H1 (cell line): ENCODE results near the gene ESCO1. TPM values are rescaled to one million over a fixed set of nuclear protein-coding genes. Genes with fewer than 3 reads are reported as not detected.

ENCODE experiments used
- CTCF ChIA-PET: fragments of 300-600 bp; sonication (Branson Sonifier 250); formaldehyde crosslinking; loops from one replicate; lab custom pipeline; 2021; ENCODE audit not compliant: partially characterized antibody; lab: Charles Lee
- POLR2A ChIA-PET: fragments of 300-600 bp; sonication (Branson Sonifier 250); formaldehyde crosslinking; loops from one replicate; lab custom pipeline; 2021; ENCODE audit warnings: inconsistent platforms; ENCODE audit not compliant: partially characterized antibody; lab: Charles Lee
- DNase-seq, 2 experiments: peaks; one replicate each; pipeline versions ENCODE4 v3.0.0 to v3.0.0-alpha.2; 2010 to 2022; ENCODE audit warnings: low spot score in 2 of 2, low read depth in 1 of 2, mixed read lengths in 1 of 2
- FAIRE-seq: peaks from 2 replicates; lab custom pipeline; 2011; peaks lifted over from hg19 to GRCh38; lab: Jason Lieb, UNC
- H2AFZ ChIP-seq: 2 replicates; pipeline ENCODE4 v1.8.1; 2012; ENCODE audit warnings: low read length, inconsistent platforms
- H2AK5ac ChIP-seq: 2 replicates; pipeline ENCODE4 v1.6.1; 2013; ENCODE audit warnings: low read depth, low read length
- H2BK120ac ChIP-seq: replicated peaks from 2 replicates; pipeline ENCODE3; 2013; ENCODE audit warnings: low read depth, low read length, inconsistent platforms
- H2BK12ac ChIP-seq: 2 replicates; pipeline ENCODE4 v1.6.1; 2013; ENCODE audit warnings: low read depth, low read length
- H2BK15ac ChIP-seq: 2 replicates; pipeline ENCODE4 v1.6.1; 2013; ENCODE audit warnings: low read length
- H2BK20ac ChIP-seq: 2 replicates; pipeline ENCODE4 v1.6.1; 2013; ENCODE audit warnings: low read length
- H2BK5ac ChIP-seq: 2 replicates; pipeline ENCODE4 v1.6.1; 2013; ENCODE audit warnings: low read depth, low read length
- H3K14ac ChIP-seq: 2 replicates; pipeline ENCODE4 v1.6.1; 2013; ENCODE audit warnings: inconsistent platforms; ENCODE audit not compliant: insufficient read length
- H3K18ac ChIP-seq: 2 replicates; pipeline ENCODE4 v1.6.1; 2013; ENCODE audit warnings: low read length; ENCODE audit errors: extremely low read depth
- H3K23ac ChIP-seq: 2 replicates; pipeline ENCODE4 v1.6.1; 2013; ENCODE audit warnings: inconsistent platforms; ENCODE audit not compliant: insufficient read length
- H3K23me2 ChIP-seq: 2 replicates; pipeline ENCODE4 v1.6.1; 2013; ENCODE audit warnings: low read depth, low read length
- H3K27ac ChIP-seq: 2 replicates; pipeline ENCODE4 v1.6.1; 2011; ENCODE audit warnings: low read depth, low read length, inconsistent platforms
- H3K27me3 ChIP-seq, 4 experiments: replicated peaks in 1 of 4; 1 replicate in 1 of 4; 2 replicates in 3 of 4; pipeline versions ENCODE4 v1.6.1 to v1.8.1; 2011 to 2013; ENCODE audit warnings: low read length in 3 of 4, mild to moderate bottlenecking in 3 of 4, inconsistent platforms in 2 of 4, mixed read lengths in 2 of 4, moderate library complexity in 1 of 4; ENCODE audit not compliant: control insufficient read depth in 3 of 4, insufficient read depth in 3 of 4; ENCODE audit errors: extremely low read depth in 1 of 4
- H3K36me3 ChIP-seq, 4 experiments: 2 replicates each; pipeline versions ENCODE4 v1.6.1 to v1.8.1; 2011 to 2013; ENCODE audit warnings: mild to moderate bottlenecking in 4 of 4, low read length in 3 of 4, moderate library complexity in 2 of 4, control low read depth in 1 of 4, inconsistent platforms in 1 of 4; ENCODE audit not compliant: insufficient read depth in 4 of 4, control insufficient read depth in 2 of 4
- H3K4ac ChIP-seq: replicated peaks from 2 replicates; pipeline ENCODE3; 2013; ENCODE audit warnings: low read length, low read depth, mixed read lengths, inconsistent platforms; ENCODE audit not compliant: insufficient read length
- H3K4me1 ChIP-seq, 4 experiments: replicated peaks in 1 of 4; 1 replicate in 1 of 4; 2 replicates in 3 of 4; pipeline versions ENCODE4 v1.6.1 to v1.8.1; 2011 to 2013; ENCODE audit warnings: low read length in 3 of 4, inconsistent platforms in 2 of 4, mixed read lengths in 1 of 4; ENCODE audit not compliant: insufficient read depth in 4 of 4, control insufficient read depth in 3 of 4
- H3K4me2 ChIP-seq, 2 experiments: 2 replicates each; pipeline versions ENCODE4 v1.6.1 to v1.8.1; 2011 to 2013; ENCODE audit warnings: low read depth in 2 of 2, low read length in 2 of 2, control low read depth in 1 of 2, inconsistent platforms in 1 of 2, mild to moderate bottlenecking in 1 of 2; ENCODE audit not compliant: insufficient read depth in 1 of 2
- H3K4me3 ChIP-seq, 4 experiments: fragments of 200-600, 300-600 bp in 1 of 4; sonication (generic), shearing (Covaris generic), sonication (Bioruptor Twin) in 1 of 4; 2 replicates each; pipeline versions ENCODE4 v1.5.1 to v1.8.1; 2011 to 2016; ENCODE audit warnings: low read length in 4 of 4, low read depth in 3 of 4, control low read depth in 2 of 4, inconsistent platforms in 2 of 4, mild to moderate bottlenecking in 2 of 4, mixed read lengths in 1 of 4, moderate library complexity in 1 of 4; ENCODE audit not compliant: insufficient read depth in 2 of 4; ENCODE audit errors: extremely low read depth in 1 of 4
- H3K56ac ChIP-seq: replicated peaks from 2 replicates; pipeline ENCODE3; 2013; ENCODE audit warnings: low read depth, mild to moderate bottlenecking, mixed read lengths, low read length, inconsistent platforms; ENCODE audit not compliant: insufficient read length
- H3K79me1 ChIP-seq: 2 replicates; pipeline ENCODE4 v1.6.1; 2013; ENCODE audit warnings: low read depth, low read length, control low read depth
- H3K79me2 ChIP-seq, 2 experiments: 2 replicates each; pipeline versions ENCODE4 v1.6.1 to v1.8.1; 2012 to 2013; ENCODE audit warnings: low read length in 2 of 2, mild to moderate bottlenecking in 2 of 2, inconsistent platforms in 1 of 2; ENCODE audit not compliant: insufficient read depth in 2 of 2, control insufficient read depth in 1 of 2
- H3K9ac ChIP-seq, 4 experiments: replicated peaks in 1 of 4; 1 replicate in 1 of 4; 2 replicates in 3 of 4; pipeline versions ENCODE4 v1.6.1 to v1.8.1; 2011 to 2013; ENCODE audit warnings: low read depth in 3 of 4, low read length in 3 of 4, control low read depth in 2 of 4, mild to moderate bottlenecking in 2 of 4, moderate library complexity in 2 of 4, inconsistent platforms in 1 of 4; ENCODE audit errors: extremely low read depth in 1 of 4
- H3K9me3 ChIP-seq, 2 experiments: 2 replicates each; pipeline versions ENCODE4 v1.6.1 to v1.8.1; 2012 to 2013; ENCODE audit warnings: mild to moderate bottlenecking in 2 of 2, moderate library complexity in 2 of 2, control low read depth in 1 of 2, inconsistent platforms in 1 of 2, low read depth in 1 of 2, low read length in 1 of 2, mixed read lengths in 1 of 2; ENCODE audit not compliant: insufficient read depth in 2 of 2
- H4K20me1 ChIP-seq, 2 experiments: replicated peaks in 1 of 2; 2 replicates each; pipeline versions ENCODE3 to v1.8.1; 2011 to 2013; ENCODE audit warnings: inconsistent platforms in 2 of 2, low read length in 2 of 2, mild to moderate bottlenecking in 1 of 2; ENCODE audit not compliant: insufficient read depth in 2 of 2, control insufficient read depth in 1 of 2
- H4K5ac ChIP-seq: 2 replicates; pipeline ENCODE4 v1.6.1; 2013; ENCODE audit warnings: low read length, low read depth, mixed read lengths, inconsistent platforms; ENCODE audit not compliant: insufficient read length
- H4K8ac ChIP-seq: 2 replicates; pipeline ENCODE4 v1.8.0; 2013; ENCODE audit warnings: mild to moderate bottlenecking, moderate library complexity, low read length, inconsistent platforms; ENCODE audit not compliant: insufficient read depth; ENCODE audit errors: extremely low read depth
- H4K91ac ChIP-seq: replicated peaks from 2 replicates; pipeline ENCODE3; 2013; ENCODE audit warnings: low read length, mixed read lengths, inconsistent platforms; ENCODE audit not compliant: insufficient read length
- ASH2L ChIP-seq: fragments of 200-600, 300-600 bp; sonication (generic); IDR thresholded peaks from one replicate; pipeline ENCODE4 v1.7.1; 2017; ENCODE audit warnings: low read length
- ATF3 ChIP-seq: IDR thresholded peaks from 2 replicates; pipeline ENCODE4 v1.6.1; 2011; ENCODE audit warnings: low read depth, mild to moderate bottlenecking, low read length; ENCODE audit not compliant: insufficient read depth
- CHD2 ChIP-seq: IDR thresholded peaks from 2 replicates; pipeline ENCODE4 v1.6.1; 2012; ENCODE audit warnings: low read length, improper control_type of control experiment
- EP300 ChIP-seq, 2 experiments: IDR thresholded peaks; 1 replicate in 1 of 2; 2 replicates in 1 of 2; pipeline ENCODE4 v1.6.1; 2011 to 2012; ENCODE audit warnings: low read depth in 2 of 2, low read length in 2 of 2, mild to moderate bottlenecking in 2 of 2, borderline replicate concordance in 1 of 2, inconsistent platforms in 1 of 2, moderate library complexity in 1 of 2
- GTF2F1 ChIP-seq: IDR thresholded peaks from 2 replicates; pipeline ENCODE4 v1.6.1; 2012; ENCODE audit warnings: low read depth, low read length, improper control_type of control experiment, borderline replicate concordance
- KDM1A ChIP-seq: fragments of 200-600, 300-600 bp; sonication (generic); IDR thresholded peaks from 2 replicates; pipeline ENCODE4 v1.7.1; 2016; ENCODE audit warnings: mild to moderate bottlenecking, low read length, borderline replicate concordance
- POU5F1 ChIP-seq: IDR thresholded peaks from 2 replicates; pipeline ENCODE4 v1.6.1; 2011; ENCODE audit warnings: low read depth, mild to moderate bottlenecking, low read length, moderate library complexity
- SRF ChIP-seq: IDR thresholded peaks from 2 replicates; pipeline ENCODE4 v1.6.1; 2011; ENCODE audit warnings: mild to moderate bottlenecking, low read depth, low read length, moderate library complexity
- TAF1 ChIP-seq: IDR thresholded peaks from 2 replicates; pipeline ENCODE4 v1.6.1; 2011; ENCODE audit warnings: mild to moderate bottlenecking, low read depth, low read length
- TAF7 ChIP-seq: optimal IDR thresholded peaks from 2 replicates; pipeline ENCODE3; 2011; ENCODE audit warnings: low read depth, mild to moderate bottlenecking, inconsistent platforms, low read length, moderate library complexity, borderline replicate concordance
- TEAD4 ChIP-seq: IDR thresholded peaks from 2 replicates; pipeline ENCODE4 v1.6.1; 2012; ENCODE audit warnings: low read depth, low read length, inconsistent platforms, mixed read lengths
- WGBS, 2 experiments: shearing (Covaris generic) in 1 of 2; methylation state at CpG; one replicate each; pipeline versions ENCODE4 v1.1.6 to v1.1.7; 2013 to 2015; ENCODE audit warnings: low lambda C conversion rate in 2 of 2, mixed read lengths in 2 of 2, inconsistent platforms in 1 of 2, low coverage in 1 of 2, missing lambda C conversion rate in 1 of 2; ENCODE audit not compliant: insufficient replicate concordance in 2 of 2, insufficient coverage in 1 of 2, insufficient read length in 1 of 2; ENCODE audit errors: extremely low coverage in 1 of 2, missing lambda C conversion rate in 1 of 2; 5-methylcytosine and 5-hydroxymethylcytosine counted together
- polyA plus RNA-seq, 7 experiments: library from polyadenylated mRNA; depleted of rRNA in 3 of 7; stranded (reverse) in 5 of 7; unstranded in 2 of 7; fragments of >200 nt in 5 of 7; fragments of 200-250 nt in 2 of 7; gene quantifications; 1 replicate in 5 of 7; 2 replicates in 1 of 7; 4 replicates in 1 of 7; pipeline versions ENCODE4 v1.2.1 to v1.2.3, GENCODE V29; 2011 to 2013; ENCODE audit warnings: missing spikeins in 2 of 7, mixed read lengths in 2 of 7
- total RNA-seq: library from RNA; stranded (reverse); fragmentation: NEBNext Ultra II Directional; extraction: Animal tissue kit (Norgen Biotek cat#: 25700); gene quantifications from 2 replicates; pipeline ENCODE4 v1.2.1, GENCODE V29; 2021

ESCO1 gene
- total and polyA plus RNA-seq, 2 of the 8 experiments (the other 6 are each of a cell fraction or from before 2014, with no cell fraction given) = 5.8 to 48.3 TPM

GRCh38 chr18:21546423-21546822 lies 54.1 kb downstream of the ESCO1 start:
- no peak overlapping the region for H3K14ac ChIP-seq
- no peak overlapping the region for H3K4ac ChIP-seq
- no peak overlapping the region for H3K18ac ChIP-seq
- H3K23me2 ChIP-seq = no peaks in the 10 kb centered on the region
- no peak overlapping the region for H3K56ac ChIP-seq
- no peaks in the 10 kb centered on the region for H3K27me3 ChIP-seq
- no peak for FAIRE-seq
- H3K4me2 ChIP-seq = no peak overlapping the region
- 87% methylated on average over 5 of the region's 5 CpGs; no CpG with 5 or more reads in 1 of the 2 experiments for WGBS, 2 experiments
- H4K20me1 ChIP-seq = peaks cover 0 to 2% of the 10 kb centered on the region in 2 experiments
- no peak overlapping the region for H2BK15ac ChIP-seq
- H3K79me1 ChIP-seq = no peaks in the 10 kb centered on the region
- H2BK12ac ChIP-seq = no peak overlapping the region
- no peak overlapping the region for H3K9ac ChIP-seq
- no peak for DNase-seq
- no peak overlapping the region for H2AK5ac ChIP-seq
- H2BK5ac ChIP-seq = no peak overlapping the region
- no peak overlapping the region for H2BK120ac ChIP-seq
- no peak overlapping the region for H3K27ac ChIP-seq
- CTCF ChIA-PET = interaction anchor here (2.4 kb wide), 1 partner anchor 57 kb away, joined by 5 read pairs; no protein-coding TSS in a partner anchor
- no peaks in the 10 kb centered on the region for H3K79me2 ChIP-seq
- H3K4me3 ChIP-seq = no peak overlapping the region
- H3K36me3 ChIP-seq = peaks cover 0 to 2% (median under 1%) of the 10 kb centered on the region in 4 experiments; a peak in 5 of 8 replicates
- no peak overlapping the region for H2BK20ac ChIP-seq
- no peaks in the 10 kb centered on the region for H3K4me1 ChIP-seq
- H4K91ac ChIP-seq = no peak overlapping the region
- no peak overlapping the region for H4K8ac ChIP-seq
- no peak overlapping the region for H4K5ac ChIP-seq
- no peak overlapping the region for H3K23ac ChIP-seq
- no peak overlapping the region for H2AFZ ChIP-seq
- POLR2A ChIA-PET = no interaction called here
- no peaks in the 10 kb centered on the region for H3K9me3 ChIP-seq
- no peak for TF ChIP-seq SRF
- TF ChIP-seq CHD2 = no peak
- no peak for TF ChIP-seq EP300 (IDR thresholded peaks at IDR 0.05; ENCODE audit: borderline replicate concordance in 1 of 2, low read depth in 2 of 2, low read length in 2 of 2)
- TF ChIP-seq POU5F1 = no peak
- TF ChIP-seq GTF2F1 = no peak
- TF ChIP-seq TEAD4 = no peak
- TF ChIP-seq TAF1 = no peak
- TF ChIP-seq ASH2L = no peak
- TF ChIP-seq TAF7 = no peak
- TF ChIP-seq ATF3 = no peak
- no peak for TF ChIP-seq KDM1A
